HepG2 (cell line): ENCODE data around the gene CUL1. TPM values are rescaled to one million over a fixed set of nuclear protein-coding genes. Genes with fewer than 3 reads are reported as not detected.

ENCODE experiments used
- ATAC-seq: fragments of 200-7000 bp; cut with Tn5 transposase; 3 replicates; pipeline ENCODE4 v1.9.1; 2020; ENCODE audit warnings: mild to moderate bottlenecking, moderate library complexity
- BruUV-seq: library from RNA; stranded (reverse); fragments of 400-500 nt; replicated peaks from 2 replicates; lab custom pipeline; 2021; lab: Mats Ljungman, UMichigan
- CTCF ChIA-PET: fragments of 300-600 bp; formaldehyde crosslinking; extraction: SDS; loops from one replicate; lab custom pipeline; 2021; ENCODE audit warnings: low total read pairs, inconsistent platforms, low intra/inter-chr PET ratio; lab: Yijun Ruan, JAX
- POLR2A ChIA-PET: fragments of 350-600 bp; sonication (Branson Sonifier 250); formaldehyde crosslinking; loops from one replicate; lab custom pipeline; 2020; ENCODE audit warnings: antibody characterized with exemption, inconsistent platforms; lab: Yijun Ruan, JAX
- DNase-seq: peaks from one replicate; pipeline ENCODE4 v3.0.0-alpha.2; 2015; ENCODE audit warnings: low spot score
- FAIRE-seq: peaks from 3 replicates; lab custom pipeline; 2011; peaks lifted over from hg19 to GRCh38; lab: Jason Lieb, UNC
- H2AFZ ChIP-seq: one replicate; pipeline ENCODE4 v1.6.1; 2011; ENCODE audit warnings: low read length, inconsistent platforms
- H3K27ac ChIP-seq: fragments of 300-600 bp; 3 replicates; pipeline ENCODE4 v1.8.0; 2011; ENCODE audit warnings: mixed run types, mild to moderate bottlenecking, mixed read lengths, low read length, inconsistent platforms; ENCODE audit not compliant: insufficient read depth; ENCODE audit errors: extremely low read length
- H3K27me3 ChIP-seq, 2 experiments: fragments of 200-600 bp in 1 of 2; 2 replicates in 1 of 2; 3 replicates in 1 of 2; pipeline versions ENCODE4 v1.6.0 to v1.8.0; 2011; ENCODE audit warnings: low read length in 2 of 2, mild to moderate bottlenecking in 2 of 2, moderate library complexity in 2 of 2, inconsistent platforms in 1 of 2; ENCODE audit not compliant: insufficient read depth in 2 of 2, control insufficient read depth in 1 of 2
- H3K36me3 ChIP-seq, 2 experiments: fragments of 200-600 bp in 1 of 2; replicated peaks in 1 of 2; 2 replicates in 1 of 2; 3 replicates in 1 of 2; pipeline versions ENCODE4 v1.5.1 to v1.8.0; 2011; ENCODE audit warnings: low read length in 2 of 2, inconsistent platforms in 1 of 2; ENCODE audit not compliant: insufficient read depth in 2 of 2, control insufficient read depth in 1 of 2
- H3K4me1 ChIP-seq: 2 replicates; pipeline ENCODE4 v1.5.1; 2012; ENCODE audit warnings: low read length, inconsistent platforms; ENCODE audit not compliant: insufficient read depth
- H3K4me2 ChIP-seq: 2 replicates; pipeline ENCODE4 v1.6.0; 2011; ENCODE audit warnings: low read depth, low read length, inconsistent platforms
- H3K4me3 ChIP-seq, 3 experiments: fragments of 200-600 bp in 1 of 3; sonication (generic), shearing (Covaris generic) in 1 of 3; replicated peaks in 1 of 3; 2 replicates each; pipeline ENCODE4 v1.5.1; 2011 to 2016; ENCODE audit warnings: low read length in 3 of 3, inconsistent platforms in 2 of 3, low read depth in 2 of 3, mild to moderate bottlenecking in 2 of 3, control low read depth in 1 of 3, mixed read lengths in 1 of 3; ENCODE audit not compliant: insufficient read depth in 1 of 3
- H3K79me2 ChIP-seq: one replicate; pipeline ENCODE4 v1.6.1; 2011; ENCODE audit warnings: low read length, inconsistent platforms; ENCODE audit not compliant: insufficient read depth
- H3K9ac ChIP-seq: 2 replicates; pipeline ENCODE4 v1.6.0; 2011; ENCODE audit warnings: mild to moderate bottlenecking, low read depth, low read length, inconsistent platforms; ENCODE audit not compliant: insufficient read depth
- H3K9me3 ChIP-seq: 2 replicates; pipeline ENCODE4 v1.5.1; 2012; ENCODE audit warnings: mild to moderate bottlenecking, low read length
- H4K20me1 ChIP-seq: 2 replicates; pipeline ENCODE4 v1.6.0; 2011; ENCODE audit warnings: inconsistent platforms, mild to moderate bottlenecking, low read length, moderate library complexity; ENCODE audit not compliant: insufficient read depth
- MTA1 ChIP-seq: sonication (generic); formaldehyde crosslinking; IDR thresholded peaks from 2 replicates; pipeline ENCODE4 v1.4.0; 2020; ENCODE audit warnings: missing genetic modification reagents, mild to moderate bottlenecking, borderline replicate concordance
- MYNN ChIP-seq: sonication (generic); formaldehyde crosslinking; IDR thresholded peaks from 2 replicates; pipeline ENCODE4 v1.4.0; 2020; ENCODE audit warnings: mild to moderate bottlenecking, low read depth, missing genetic modification reagents
- NCOA1 ChIP-seq: sonication (generic); formaldehyde crosslinking; IDR thresholded peaks from 2 replicates; pipeline ENCODE4 v1.9.0; 2021; ENCODE audit warnings: missing genetic modification reagents
- ZBTB40 ChIP-seq, 2 experiments: fragments of 450-650 bp in 1 of 2; sonication (generic) in 1 of 2; formaldehyde crosslinking in 1 of 2; IDR thresholded peaks; 2 replicates each; pipeline versions ENCODE4 v1.6.1 to v1.8.0; 2016 to 2022; ENCODE audit warnings: antibody characterized with exemption in 1 of 2, mild to moderate bottlenecking in 1 of 2, missing genetic modification reagents in 1 of 2
- ZNF737 ChIP-seq: sonication (generic); formaldehyde crosslinking; IDR thresholded peaks from 2 replicates; pipeline ENCODE4 v1.5.0; 2020; ENCODE audit warnings: missing genetic modification reagents, mild to moderate bottlenecking, borderline replicate concordance
- WGBS: methylation state at CpG from one replicate; pipeline ENCODE4 v1.1.6; 2017; ENCODE audit warnings: low lambda C conversion rate; 5-methylcytosine and 5-hydroxymethylcytosine counted together
- in situ Hi-C: cut with HindIII; loops from 2 replicates; pipeline ENCODE4 v1.10.0; 2017; ENCODE audit warnings: low pct_unique_long_range_greater_than_20kb; ENCODE audit not compliant: extremely low pct_ligation_motif_present
- intact Hi-C: fragments of 100-400 bp; cut with micrococcal nuclease; formaldehyde crosslinking; loops from one replicate; pipeline ENCODE4 v1.10.0; 2022; ENCODE audit not compliant: unreplicated experiment
- polyA plus RNA-seq, 8 experiments: library from polyadenylated mRNA; depleted of rRNA in 3 of 8; stranded (reverse) in 7 of 8; unstranded in 1 of 8; fragments of >200 nt; fragmentation: Illumina TruSeq in 4 of 8; extraction: Trizol in 4 of 8; gene quantifications; 2 replicates each; pipeline versions ENCODE4 v1.2.1 to v1.2.3, GENCODE V29; 2011 to 2016; ENCODE audit warnings: low read depth in 4 of 8, missing spikeins in 1 of 8, mixed read lengths in 1 of 8; ENCODE audit not compliant: insufficient read depth in 1 of 8
- total RNA-seq, 5 experiments: library from RNA; depleted of rRNA; stranded (reverse); fragments of >200 nt; fragmentation: Illumina TruSeq; extraction: Trizol; gene quantifications; 2 replicates each; pipeline ENCODE4 v1.2.3, GENCODE V29; 2016; ENCODE audit warnings: low read depth in 1 of 5

Gene CUL1
- total and polyA plus RNA-seq, 2 of the 13 experiments (the other 11 are each of a cell fraction or from before 2014, with no cell fraction given) = 30.1 to 45.9 TPM

DNA sequence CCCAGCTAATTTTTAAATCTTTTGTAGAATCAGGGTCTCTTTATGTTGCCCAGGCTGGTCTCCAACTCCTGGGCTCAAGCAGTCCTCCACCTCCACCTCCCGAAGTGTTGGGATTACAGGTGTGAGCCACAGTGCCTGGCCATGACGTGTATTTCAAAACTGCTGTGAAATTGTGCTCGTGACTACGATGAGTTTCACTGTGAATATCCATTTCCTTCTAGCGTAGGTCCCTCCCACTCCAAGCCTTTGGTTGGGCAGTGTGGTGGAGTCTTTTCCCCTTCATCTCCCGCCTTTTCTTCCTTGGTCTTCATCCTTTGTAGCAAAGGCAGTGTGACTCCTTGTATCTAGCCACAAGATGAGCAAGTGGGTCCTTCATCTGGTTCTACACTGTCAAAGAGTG is 56.2 kb downstream of the CUL1 start:
- no peak overlapping the region for H3K4me2 ChIP-seq
- 92% methylated on average over 6 of the region's 6 CpGs for WGBS
- DNase-seq (no peak), FAIRE-seq (no peak), ATAC-seq (no peak)
- no peak overlapping the region for H3K27ac ChIP-seq
- no peak overlapping the region for H3K4me3 ChIP-seq
- no TSS peak for BruUV-seq
- intact Hi-C loops (no loop called here), in situ Hi-C loops (no loop called here)
- H3K4me1 ChIP-seq = no peaks in the 10 kb centered on the region
- H3K9me3 ChIP-seq = no peaks in the 10 kb centered on the region
- H3K79me2 ChIP-seq = peaks cover 4% of the 10 kb centered on the region
- ChIA-PET CTCF (no interaction called here), POLR2A (no interaction called here)
- H4K20me1 ChIP-seq = no peaks in the 10 kb centered on the region; the same call in 1 of the 2 replicates
- peaks cover 4 to 32% of the 10 kb centered on the region in 2 experiments; a peak in 4 of 5 replicates for H3K36me3 ChIP-seq
- no peak overlapping the region for H2AFZ ChIP-seq
- no peak overlapping the region for H3K9ac ChIP-seq
- H3K27me3 ChIP-seq = no peaks in the 10 kb centered on the region
- no peak for TF ChIP-seq MTA1
- TF ChIP-seq ZBTB40 (IDR thresholded peaks at IDR 0.05) = no peak
- TF ChIP-seq ZBTB40 (CRISPR knock-in tag; IDR thresholded peaks at IDR 0.05) = no peak
- TF ChIP-seq ZNF737 (CRISPR knock-in tag) = no peak
- no peak for TF ChIP-seq MYNN (CRISPR knock-in tag)
- TF ChIP-seq NCOA1 = no peak
- TF ChIP-seq, all 625 proteins: peak for 0
